H9 (cell line): ENCODE data around the gene RIMBP2. TPM values are rescaled to one million over a fixed set of nuclear protein-coding genes. Genes with fewer than 3 reads are reported as not detected.

Experiments used
- DNase-seq: peaks from one replicate; pipeline ENCODE4 v3.0.0-alpha.2; 2017
- H2AFZ ChIP-seq: one replicate; pipeline ENCODE4 v1.6.1; 2013; ENCODE audit warnings: mild to moderate bottlenecking, low read length, control low read depth, moderate library complexity
- H2AK5ac ChIP-seq: 2 replicates; pipeline ENCODE4 v1.6.1; 2013; ENCODE audit warnings: low read length, control low read depth, mixed read lengths; ENCODE audit not compliant: insufficient read length
- H2BK120ac ChIP-seq: one replicate; pipeline ENCODE4 v1.6.1; 2013; ENCODE audit warnings: low read depth, mild to moderate bottlenecking, low read length, control low read depth, inconsistent platforms; ENCODE audit not compliant: poor library complexity, severe bottlenecking
- H2BK12ac ChIP-seq: 2 replicates; pipeline ENCODE4 v1.6.1; 2013; ENCODE audit warnings: low read length, control low read depth, mixed read lengths, low read depth; ENCODE audit not compliant: insufficient read length
- H2BK15ac ChIP-seq: 2 replicates; pipeline ENCODE4 v1.6.1; 2013; ENCODE audit warnings: low read depth, low read length, control low read depth
- H2BK20ac ChIP-seq: one replicate; pipeline ENCODE4 v1.6.1; 2013; ENCODE audit warnings: low read depth, mild to moderate bottlenecking, low read length, control low read depth, inconsistent platforms; ENCODE audit not compliant: poor library complexity, severe bottlenecking
- H2BK5ac ChIP-seq: 2 replicates; pipeline ENCODE4 v1.6.1; 2013; ENCODE audit warnings: low read length, control low read depth, mixed read lengths; ENCODE audit not compliant: insufficient read length
- H3K14ac ChIP-seq: 2 replicates; pipeline ENCODE4 v1.6.1; 2013; ENCODE audit warnings: low read length, control low read depth; ENCODE audit not compliant: insufficient read depth
- H3K18ac ChIP-seq: 2 replicates; pipeline ENCODE4 v1.6.1; 2013; ENCODE audit warnings: low read depth, mild to moderate bottlenecking, mixed read lengths, low read length, control low read depth; ENCODE audit not compliant: insufficient read length
- H3K23ac ChIP-seq: 2 replicates; pipeline ENCODE4 v1.6.1; 2013; ENCODE audit warnings: low read length, control low read depth, mixed read lengths, low read depth; ENCODE audit not compliant: insufficient read length
- H3K23me2 ChIP-seq: 2 replicates; pipeline ENCODE4 v1.6.1; 2013; ENCODE audit warnings: low read depth, mild to moderate bottlenecking, mixed read lengths, low read length, control low read depth; ENCODE audit not compliant: insufficient read length, poor library complexity, severe bottlenecking
- H3K27ac ChIP-seq: 2 replicates; pipeline ENCODE4 v1.5.1; 2013; ENCODE audit warnings: low read length, control low read depth, mixed read lengths, low read depth; ENCODE audit not compliant: insufficient read length
- H3K27me3 ChIP-seq: 2 replicates; pipeline ENCODE4 v1.6.1; 2013; ENCODE audit warnings: low read length, control low read depth, inconsistent platforms; ENCODE audit not compliant: insufficient read depth
- H3K4ac ChIP-seq: 2 replicates; pipeline ENCODE4 v1.6.1; 2013; ENCODE audit warnings: low read depth, mild to moderate bottlenecking, control low read depth, inconsistent platforms, low read length, moderate library complexity
- H3K4me1 ChIP-seq: 2 replicates; pipeline ENCODE4 v1.6.1; 2013; ENCODE audit warnings: low read length, control low read depth, inconsistent platforms; ENCODE audit not compliant: insufficient read depth
- H3K4me2 ChIP-seq: 2 replicates; pipeline ENCODE4 v1.6.1; 2013; ENCODE audit warnings: low read length, control low read depth, mixed read lengths; ENCODE audit not compliant: insufficient read length, insufficient read depth
- H3K56ac ChIP-seq: 2 replicates; pipeline ENCODE4 v1.6.1; 2013; ENCODE audit warnings: low read depth, mild to moderate bottlenecking, mixed read lengths, low read length, control low read depth; ENCODE audit not compliant: insufficient read length
- H3K79me1 ChIP-seq: 2 replicates; pipeline ENCODE4 v1.6.1; 2013; ENCODE audit warnings: low read depth, mild to moderate bottlenecking, moderate library complexity, low read length, control low read depth, inconsistent platforms; ENCODE audit not compliant: insufficient read depth, poor library complexity, severe bottlenecking
- H3K79me2 ChIP-seq: 2 replicates; pipeline ENCODE4 v1.6.1; 2013; ENCODE audit warnings: low read length, control low read depth, inconsistent platforms; ENCODE audit not compliant: insufficient read depth
- H3K9ac ChIP-seq: 2 replicates; pipeline ENCODE4 v1.6.1; 2013; ENCODE audit warnings: low read length, control low read depth, mixed read lengths; ENCODE audit not compliant: insufficient read length; ENCODE audit errors: extremely low read depth
- H3K9me3 ChIP-seq: one replicate; pipeline ENCODE4 v1.6.1; 2013; ENCODE audit warnings: low read depth, low read length, inconsistent platforms; ENCODE audit not compliant: control insufficient read depth
- H3T11ph ChIP-seq: one replicate; pipeline ENCODE4 v1.6.1; 2013; ENCODE audit warnings: mild to moderate bottlenecking, low read length, control low read depth, inconsistent platforms
- H4K20me1 ChIP-seq: one replicate; pipeline ENCODE4 v1.6.1; 2013; ENCODE audit not compliant: control insufficient read depth, insufficient read length, insufficient read depth
- H4K5ac ChIP-seq: 2 replicates; pipeline ENCODE4 v1.6.1; 2013; ENCODE audit warnings: low read depth, mild to moderate bottlenecking, mixed read lengths, low read length, control low read depth; ENCODE audit not compliant: insufficient read length
- H4K8ac ChIP-seq: replicated peaks from 2 replicates; pipeline ENCODE4 v1.6.1; 2013; ENCODE audit warnings: low read length, control low read depth, mixed read lengths, low read depth; ENCODE audit not compliant: insufficient read length
- H4K91ac ChIP-seq: 2 replicates; pipeline ENCODE4 v1.6.1; 2013; ENCODE audit warnings: low read depth, mild to moderate bottlenecking, moderate library complexity, mixed read lengths, low read length, control low read depth; ENCODE audit not compliant: insufficient read length
- H3K27ac Mint-ChIP-seq, 3 experiments: 2 replicates in 2 of 3; 3 replicates in 1 of 3; pipeline ENCODE4 v1.8.0; 2020 to 2021; ENCODE audit warnings: mixed read lengths in 3 of 3, mild to moderate bottlenecking in 1 of 3, moderate library complexity in 1 of 3
- H3K27me3 Mint-ChIP-seq: 2 replicates; pipeline ENCODE4 v1.8.0; 2021; ENCODE audit warnings: low read depth, mild to moderate bottlenecking, moderate library complexity, mixed read lengths
- H3K36me3 Mint-ChIP-seq, 3 experiments: 2 replicates in 2 of 3; 3 replicates in 1 of 3; pipeline ENCODE4 v1.8.0; 2020 to 2021; ENCODE audit warnings: low read depth in 3 of 3, mixed read lengths in 3 of 3; ENCODE audit not compliant: insufficient read depth in 1 of 3
- H3K4me1 Mint-ChIP-seq, 2 experiments: 2 replicates each; pipeline ENCODE4 v1.8.0; 2020; ENCODE audit warnings: mixed read lengths in 2 of 2
- H3K4me3 Mint-ChIP-seq, 2 experiments: 2 replicates in 1 of 2; 3 replicates in 1 of 2; pipeline ENCODE4 v1.8.0; 2020 to 2021; ENCODE audit warnings: mild to moderate bottlenecking in 2 of 2, mixed read lengths in 2 of 2, moderate library complexity in 1 of 2
- H3K9me3 Mint-ChIP-seq, 2 experiments: 2 replicates in 1 of 2; 3 replicates in 1 of 2; pipeline ENCODE4 v1.8.0; 2020; ENCODE audit warnings: mild to moderate bottlenecking in 2 of 2, mixed read lengths in 2 of 2, moderate library complexity in 1 of 2
- WGBS: extraction: QIAGEN DNeasy Blood & Tissue Kit; methylation state at CpG from one replicate; pipeline ENCODE4 v1.1.7; 2013; ENCODE audit warnings: missing lambda C conversion rate, low lambda C conversion rate, mixed read lengths; ENCODE audit not compliant: insufficient read length; ENCODE audit errors: extremely low coverage; 5-methylcytosine and 5-hydroxymethylcytosine counted together
- total RNA-seq: library from RNA; stranded (reverse); gene quantifications from 2 replicates; pipeline ENCODE4 v1.2.1, GENCODE V29; 2021
- TF ChIP-seq, protein P1 (sequence below): fragments of 200-600 bp; sonication (generic); conservative IDR thresholded peaks from 3 replicates; pipeline ENCODE4 v1.8.0; 2021; ENCODE audit warnings: antibody characterized with exemption, mild to moderate bottlenecking

The RIMBP2 gene
- total RNA-seq, 1 experiment from 2014 or later: 0.70 TPM

DNA sequence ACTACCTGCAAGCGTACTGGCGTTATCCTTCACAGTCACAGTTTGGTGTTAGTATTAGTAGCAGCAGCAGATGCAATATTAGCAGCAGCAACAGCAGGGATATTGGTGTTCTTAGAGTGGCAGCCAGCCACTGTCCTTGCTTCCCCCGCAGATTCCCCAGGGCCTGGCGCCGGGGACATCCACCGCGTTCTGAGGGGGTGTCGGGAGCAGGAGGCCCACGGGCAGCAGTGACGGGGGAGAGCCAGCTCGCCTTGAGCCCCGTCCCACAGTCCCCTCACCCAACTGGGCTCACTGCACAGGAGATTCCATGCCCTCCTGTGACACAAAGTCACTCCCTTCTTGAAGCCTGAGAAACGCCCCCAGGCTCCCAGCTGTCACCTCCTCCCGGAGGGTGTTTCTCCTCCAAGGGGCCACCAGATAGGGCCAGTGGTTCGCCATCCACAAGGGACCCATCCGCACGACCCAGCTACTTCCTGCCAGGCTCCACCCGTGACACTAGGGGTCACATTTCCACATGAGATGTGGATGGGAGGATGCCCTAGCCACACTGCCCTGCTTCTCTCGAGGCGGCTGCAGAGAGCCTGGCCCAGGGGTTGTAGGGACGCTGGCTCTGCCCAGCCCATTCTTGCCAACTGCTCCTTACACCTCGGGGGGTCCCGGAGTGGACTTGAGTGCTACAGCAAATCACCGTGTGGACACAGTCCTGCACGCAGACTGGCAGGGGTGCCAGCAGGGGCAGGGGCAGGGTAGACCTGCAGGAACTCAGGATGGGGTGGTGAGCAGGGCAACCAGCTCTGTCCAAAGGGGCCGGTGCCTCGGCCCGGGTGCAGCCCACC is 255.3 kb downstream of the RIMBP2 start:
- H2BK12ac ChIP-seq: no peak overlapping the region
- no peak overlapping the region for H3K4ac ChIP-seq
- no peak for DNase-seq
- no peak overlapping the region for H4K8ac ChIP-seq
- H3K4me1 ChIP-seq: no peaks in the 10 kb centered on the region
- no peak overlapping the region for H2AK5ac ChIP-seq
- H4K91ac ChIP-seq: no peak overlapping the region
- Mint-ChIP-seq H3K36me3 (no peaks in the 10 kb centered on the region), H3K4me1 (peaks cover 2 to 3% of the 10 kb centered on the region in 2 experiments; a peak in 2 of 4 replicates), H3K9me3 (no peaks in the 10 kb centered on the region), H3K27me3 (peaks cover under 1% of the 10 kb centered on the region), H3K4me3 (no peak overlapping the region), H3K27ac (no peak overlapping the region)
- TF ChIP-seq, protein P1, sequence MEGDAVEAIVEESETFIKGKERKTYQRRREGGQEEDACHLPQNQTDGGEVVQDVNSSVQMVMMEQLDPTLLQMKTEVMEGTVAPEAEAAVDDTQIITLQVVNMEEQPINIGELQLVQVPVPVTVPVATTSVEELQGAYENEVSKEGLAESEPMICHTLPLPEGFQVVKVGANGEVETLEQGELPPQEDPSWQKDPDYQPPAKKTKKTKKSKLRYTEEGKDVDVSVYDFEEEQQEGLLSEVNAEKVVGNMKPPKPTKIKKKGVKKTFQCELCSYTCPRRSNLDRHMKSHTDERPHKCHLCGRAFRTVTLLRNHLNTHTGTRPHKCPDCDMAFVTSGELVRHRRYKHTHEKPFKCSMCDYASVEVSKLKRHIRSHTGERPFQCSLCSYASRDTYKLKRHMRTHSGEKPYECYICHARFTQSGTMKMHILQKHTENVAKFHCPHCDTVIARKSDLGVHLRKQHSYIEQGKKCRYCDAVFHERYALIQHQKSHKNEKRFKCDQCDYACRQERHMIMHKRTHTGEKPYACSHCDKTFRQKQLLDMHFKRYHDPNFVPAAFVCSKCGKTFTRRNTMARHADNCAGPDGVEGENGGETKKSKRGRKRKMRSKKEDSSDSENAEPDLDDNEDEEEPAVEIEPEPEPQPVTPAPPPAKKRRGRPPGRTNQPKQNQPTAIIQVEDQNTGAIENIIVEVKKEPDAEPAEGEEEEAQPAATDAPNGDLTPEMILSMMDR: no peak
- no peak overlapping the region for H3T11ph ChIP-seq
- no peaks in the 10 kb centered on the region for H3K79me1 ChIP-seq
- no peaks in the 10 kb centered on the region for H4K20me1 ChIP-seq
- H3K23ac ChIP-seq: no peak overlapping the region
- H3K18ac ChIP-seq: no peak overlapping the region
- no peak overlapping the region for H3K27ac ChIP-seq
- no peak overlapping the region for H3K4me2 ChIP-seq
- H3K14ac ChIP-seq: no peak overlapping the region
- H3K79me2 ChIP-seq: no peaks in the 10 kb centered on the region
- WGBS: no CpG with 5 or more reads among the region's 28 CpGs
- H2BK15ac ChIP-seq: no peak overlapping the region
- H4K5ac ChIP-seq: no peak overlapping the region
- no peak overlapping the region for H2BK5ac ChIP-seq
- H2BK20ac ChIP-seq: no peak overlapping the region
- H3K23me2 ChIP-seq: no peaks in the 10 kb centered on the region
- H2BK120ac ChIP-seq: no peak overlapping the region
- H3K9ac ChIP-seq: no peak overlapping the region
- no peaks in the 10 kb centered on the region for H3K9me3 ChIP-seq
- H3K56ac ChIP-seq: no peak overlapping the region
- no peak overlapping the region for H2AFZ ChIP-seq
- no peaks in the 10 kb centered on the region for H3K27me3 ChIP-seq
